Retinal pigment epithelial cell (primary cell): ENCODE data around the gene CCDC149.
A peak's percentile ranks its signal among the peaks of the same experiment; 100 is the strongest.

ENCODE experiments used
- DNase-seq: peaks from one replicate; pipeline ENCODE4 v3.0.0-alpha.2; 2010; ENCODE audit warnings: low read depth
- H3K4me3 ChIP-seq: 2 replicates; pipeline ENCODE4 v1.5.1; 2011; ENCODE audit warnings: mild to moderate bottlenecking, low read length, control low read depth, moderate library complexity
- CTCF ChIP-seq: conservative IDR thresholded peaks from 2 replicates; pipeline ENCODE4 v1.5.1; 2011; ENCODE audit warnings: low read depth, low read length, control low read depth, inconsistent platforms

Gene CCDC149

GRCh38 chr4:24820541-24820940 is 92.3 kb downstream of the CCDC149 start:
- DNase-seq, result no peak
- H3K4me3 ChIP-seq, result no peak overlapping the region
- TF ChIP-seq CTCF, result no peak

GRCh38 chr4:24816797-24817196 is 96.0 kb downstream of the CCDC149 start:
- DNase-seq, result no peak
- no peak for TF ChIP-seq CTCF

GRCh38 chr4:24813732-24814131 is 99.1 kb downstream of the CCDC149 start:
- no peak for TF ChIP-seq CTCF
- no peak overlapping the region for H3K4me3 ChIP-seq
- DNase-seq, result no peak

More at GRCh38 chr4:24816797-24817196, 96.0 kb downstream of the CCDC149 start:
- no peak overlapping the region for H3K4me3 ChIP-seq

GRCh38 chr4:24810871-24811631 is 101.8 kb downstream of the CCDC149 start:
- no peak for TF ChIP-seq CTCF
- DNase-seq, result no peak
- H3K4me3 ChIP-seq, result no peak overlapping the region

- no peak for TF ChIP-seq CTCF
- DNase-seq, result no peak
- no peak overlapping the region for H3K4me3 ChIP-seq
Measured at GRCh38 chr4:24809815-24810405, 102.9 kb downstream of the CCDC149 start.

GRCh38 chr4:24809376-24809775 is 103.5 kb downstream of the CCDC149 start:
- no peak overlapping the region for H3K4me3 ChIP-seq
- TF ChIP-seq CTCF, result peak; percentile 35
- no peak for DNase-seq

- H3K4me3 ChIP-seq, result no peak overlapping the region
- no peak for DNase-seq
- no peak for TF ChIP-seq CTCF
Measured at GRCh38 chr4:24808955-24809354, 103.9 kb downstream of the CCDC149 start.
